Thyroid gland (tissue), 4 donors: ENCODE data around the gene RASGRF2. TPM values are rescaled to one million over a fixed set of nuclear protein-coding genes. Genes with fewer than 3 reads are reported as not detected.
"Not testable (repeated sequence)": the region's sequence is repeated elsewhere in the genome, so short reads cannot be mapped to it uniquely, and the experiment has no call there.

Source experiments
- DNase-seq, 2 donors: peaks; one replicate each; pipeline ENCODE4 v3.0.0-alpha.2; 2019
- H3K27ac ChIP-seq, 3 donors: fragments of 200-600 bp; sonication (generic); 1 replicate in 2 of 3; 2 replicates in 1 of 3; pipeline ENCODE4 v1.5.1; 2016 to 2019; ENCODE audit warnings: mild to moderate bottlenecking in 1 of 3, moderate library complexity in 1 of 3
- H3K27me3 ChIP-seq: fragments of 200-600 bp; sonication (generic); one replicate; pipeline ENCODE4 v1.5.1; 2019
- H3K36me3 ChIP-seq, 2 donors: fragments of 200-600 bp; sonication (generic); one replicate each; pipeline ENCODE4 v1.5.1; 2016 to 2019
- H3K4me1 ChIP-seq, 2 donors: fragments of 200-600 bp; sonication (generic); one replicate each; pipeline ENCODE4 v1.5.1; 2017 to 2019
- H3K4me3 ChIP-seq, 3 donors: fragments of 200-600 bp; sonication (generic); replicated peaks in 1 of 3; 1 replicate in 2 of 3; 2 replicates in 1 of 3; pipeline ENCODE4 v1.5.1; 2016; ENCODE audit warnings: mild to moderate bottlenecking in 1 of 3
- H3K9me3 ChIP-seq: fragments of 200-600 bp; sonication (generic); one replicate; pipeline ENCODE4 v1.5.1; 2017
- POLR2A ChIP-seq, 2 donors: fragments of 450-650 bp; IDR thresholded peaks; one replicate each; pipeline ENCODE4 v1.6.1; 2017; ENCODE audit warnings: antibody characterized with exemption in 2 of 2, mild to moderate bottlenecking in 2 of 2, moderate library complexity in 1 of 2
- WGBS, 2 donors: methylation state at CpG; one replicate each; pipeline ENCODE4 v1.1.5; 2017; 5-methylcytosine and 5-hydroxymethylcytosine counted together
- intact Hi-C: fragments of 100-400 bp; cut with DNase I; formaldehyde crosslinking; loops from one replicate; pipeline ENCODE4 v1.15.1; 2023
- total RNA-seq, 4 donors: library from RNA; depleted of rRNA; stranded (reverse); fragments of >200 nt; gene quantifications; one replicate each; pipeline ENCODE4 v1.2.3, GENCODE V29; 2016
- TF ChIP-seq, protein P1 (sequence below), 6 experiments: fragments of 200-600 bp in 3 of 6; fragments of 450-650 bp in 3 of 6; sonication (generic) in 3 of 6; IDR thresholded peaks; one replicate each; pipeline ENCODE4 v1.5.1; 2016 to 2019; ENCODE audit warnings: antibody characterized with exemption in 6 of 6, mild to moderate bottlenecking in 2 of 6, inconsistent platforms in 1 of 6, moderate library complexity in 1 of 6

The RASGRF2 gene
- total RNA-seq, 4 donors from 2014 or later: 9.2 to 18.8 (median 14.8) TPM

DNA sequence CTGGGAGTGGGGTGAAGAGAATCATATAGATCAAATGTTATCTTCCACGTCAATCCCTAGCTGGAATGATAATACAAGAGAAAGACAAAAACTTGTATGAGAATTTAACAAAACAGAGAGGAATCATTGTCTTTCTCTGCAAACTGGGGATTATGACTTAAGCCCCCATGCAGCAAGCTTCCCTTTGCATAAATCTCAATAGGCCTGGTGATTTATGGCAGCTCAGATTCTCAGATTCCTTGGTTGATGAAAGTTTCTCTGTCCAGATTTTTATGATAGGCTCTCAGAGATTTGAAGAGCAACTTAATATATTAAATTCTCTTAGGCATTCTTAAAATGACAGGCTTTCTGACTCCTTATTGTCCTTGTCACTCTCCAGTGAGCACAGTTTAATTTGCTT, 56.0 kb downstream of the RASGRF2 start:
- Histone ChIP-seq H3K4me1 (peaks cover 6 to 11% of the 10 kb centered on the region in 2 donors), H3K4me3 (no peak overlapping the region), H3K27me3 (no peaks in the 10 kb centered on the region), H3K9me3 (no peaks in the 10 kb centered on the region), H3K36me3 (no peaks in the 10 kb centered on the region), H3K27ac (no peak overlapping the region)
- no peak for DNase-seq
- intact Hi-C loops: no loop called here
- WGBS, 2 donors: 0 to 47% methylated on average over 1 of the region's 1 CpG
- TF ChIP-seq, protein P1, sequence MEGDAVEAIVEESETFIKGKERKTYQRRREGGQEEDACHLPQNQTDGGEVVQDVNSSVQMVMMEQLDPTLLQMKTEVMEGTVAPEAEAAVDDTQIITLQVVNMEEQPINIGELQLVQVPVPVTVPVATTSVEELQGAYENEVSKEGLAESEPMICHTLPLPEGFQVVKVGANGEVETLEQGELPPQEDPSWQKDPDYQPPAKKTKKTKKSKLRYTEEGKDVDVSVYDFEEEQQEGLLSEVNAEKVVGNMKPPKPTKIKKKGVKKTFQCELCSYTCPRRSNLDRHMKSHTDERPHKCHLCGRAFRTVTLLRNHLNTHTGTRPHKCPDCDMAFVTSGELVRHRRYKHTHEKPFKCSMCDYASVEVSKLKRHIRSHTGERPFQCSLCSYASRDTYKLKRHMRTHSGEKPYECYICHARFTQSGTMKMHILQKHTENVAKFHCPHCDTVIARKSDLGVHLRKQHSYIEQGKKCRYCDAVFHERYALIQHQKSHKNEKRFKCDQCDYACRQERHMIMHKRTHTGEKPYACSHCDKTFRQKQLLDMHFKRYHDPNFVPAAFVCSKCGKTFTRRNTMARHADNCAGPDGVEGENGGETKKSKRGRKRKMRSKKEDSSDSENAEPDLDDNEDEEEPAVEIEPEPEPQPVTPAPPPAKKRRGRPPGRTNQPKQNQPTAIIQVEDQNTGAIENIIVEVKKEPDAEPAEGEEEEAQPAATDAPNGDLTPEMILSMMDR (IDR thresholded peaks at IDR 0.05): no peak
- no peak for TF ChIP-seq POLR2A (IDR thresholded peaks at IDR 0.05)

GRCh38 chr5:81017320-81017719, 57.2 kb downstream of the RASGRF2 start:
- intact Hi-C loops: no loop called here
- 91 to 92% methylated on average over 2 of the region's 2 CpGs for WGBS, 2 donors
- no peak for DNase-seq
- TF ChIP-seq, protein P1 (IDR thresholded peaks at IDR 0.05): no peak
- no peak for TF ChIP-seq POLR2A (IDR thresholded peaks at IDR 0.05)
- Histone ChIP-seq H3K4me1 (peaks cover 6 to 11% of the 10 kb centered on the region in 2 donors), H3K4me3 (no peak overlapping the region), H3K27me3 (no peaks in the 10 kb centered on the region), H3K27ac (no peak overlapping the region), H3K9me3 (no peaks in the 10 kb centered on the region), H3K36me3 (no peaks in the 10 kb centered on the region)

DNA sequence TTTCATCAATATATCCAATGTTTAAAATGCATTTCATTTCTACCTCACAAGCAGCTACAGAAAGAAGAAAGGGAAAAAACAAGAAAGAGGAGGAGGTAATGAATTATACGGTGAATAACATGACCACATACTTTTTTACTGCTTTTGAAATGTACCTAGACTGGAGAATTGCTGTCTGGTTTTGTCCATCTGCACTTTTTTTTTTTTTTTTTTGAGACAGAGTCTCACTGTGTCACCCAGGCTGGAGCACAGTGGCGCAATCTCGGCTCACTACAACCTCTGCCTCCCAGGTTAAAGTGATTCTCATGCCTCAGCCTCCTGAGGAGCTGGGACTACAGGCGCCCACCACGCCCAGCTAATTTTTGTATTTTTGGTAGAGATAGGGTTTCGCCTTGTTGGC, 58.4 kb downstream of the RASGRF2 start:
- H3K27me3 ChIP-seq, H3K9me3 ChIP-seq, H3K4me3 ChIP-seq, H3K27ac ChIP-seq, H3K36me3 ChIP-seq, DNase-seq, intact Hi-C loops: not testable (repeated sequence)
- WGBS, 2 donors: 94% methylated on average over 6 of the region's 6 CpGs
- peaks cover 6 to 17% of the 10 kb centered on the region in 2 donors for H3K4me1 ChIP-seq

GRCh38 chr5:81019748-81020147, 59.6 kb downstream of the RASGRF2 start:
- H3K36me3 ChIP-seq: no peaks in the 10 kb centered on the region
- 60 to 74% methylated on average over 1 of the region's 1 CpG for WGBS, 2 donors
- intact Hi-C loops: no loop called here
- no peaks in the 10 kb centered on the region for H3K9me3 ChIP-seq
- no peak for DNase-seq
- no peak for TF ChIP-seq POLR2A (IDR thresholded peaks at IDR 0.05)
- TF ChIP-seq, protein P1 (IDR thresholded peaks at IDR 0.05): no peak
- H3K27me3 ChIP-seq: no peaks in the 10 kb centered on the region
- H3K4me3 ChIP-seq: no peak overlapping the region
- no peak overlapping the region for H3K27ac ChIP-seq
- peaks cover 6 to 19% of the 10 kb centered on the region in 2 donors for H3K4me1 ChIP-seq

GRCh38 chr5:81020478-81021167, 60.5 kb downstream of the RASGRF2 start:
- no peaks in the 10 kb centered on the region for H3K36me3 ChIP-seq
- H3K27ac ChIP-seq: no peak overlapping the region
- H3K27me3 ChIP-seq: no peaks in the 10 kb centered on the region
- intact Hi-C loops: no loop called here
- no peak for DNase-seq
- H3K4me3 ChIP-seq: no peak overlapping the region
- peaks cover 6 to 19% of the 10 kb centered on the region in 2 donors for H3K4me1 ChIP-seq
- no peaks in the 10 kb centered on the region for H3K9me3 ChIP-seq
- no peak for TF ChIP-seq POLR2A (IDR thresholded peaks at IDR 0.05)
- TF ChIP-seq, protein P1 (IDR thresholded peaks at IDR 0.05): no peak
- 84 to 85% methylated on average over 6 of the region's 6 CpGs for WGBS, 2 donors
